Hematopoietic multipotent progenitor cell treated with erythropoietin and hydrocortisone succinate and interleukin-3 and kit ligand, for 6 days (in vitro differentiated cells): ENCODE data around the gene ANG.

Source experiments
- DNase-seq: peaks from one replicate; pipeline ENCODE4 v3.0.0-alpha.2; 2015

ANG gene

DNA sequence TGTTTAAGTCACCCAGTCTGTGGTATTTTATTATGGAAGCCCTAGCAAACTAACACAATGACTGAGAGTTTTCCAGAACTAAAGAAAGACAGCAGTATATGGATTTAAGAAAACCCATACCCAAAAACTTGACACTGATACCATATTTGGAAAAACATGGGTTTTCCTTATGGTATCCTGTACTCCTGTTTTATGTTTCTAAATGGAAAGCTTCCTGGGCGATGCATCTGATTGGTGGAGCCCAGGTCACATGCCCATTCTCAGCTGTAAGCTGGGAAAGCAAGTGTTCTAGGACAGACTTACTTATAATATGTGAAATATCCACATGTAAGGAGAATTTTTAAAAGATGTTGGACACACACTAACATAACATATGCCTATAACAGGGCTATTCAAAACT is 8.7 kb upstream of the ANG start:
- peak; percentile 46 for DNase-seq

DNA sequence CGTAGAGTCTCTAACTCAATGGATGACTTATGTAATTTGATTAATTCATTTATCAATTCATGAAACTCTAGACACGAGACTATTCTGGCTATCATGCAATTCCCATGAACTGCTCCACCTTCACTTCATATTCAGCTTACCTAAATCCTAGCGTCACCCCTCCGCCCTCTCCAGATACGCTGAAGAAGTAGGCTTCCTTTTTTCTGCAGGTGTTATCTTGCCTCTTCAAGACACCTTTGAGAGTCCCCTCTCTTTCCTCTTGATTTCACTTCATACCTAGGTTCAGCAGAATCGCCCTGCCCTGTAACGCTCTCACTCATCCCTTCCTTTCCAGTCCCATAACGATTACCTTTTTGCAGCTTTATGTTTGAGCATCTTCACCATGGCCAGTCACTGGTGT is 8.2 kb upstream of the ANG start:
- no peak for DNase-seq

DNA sequence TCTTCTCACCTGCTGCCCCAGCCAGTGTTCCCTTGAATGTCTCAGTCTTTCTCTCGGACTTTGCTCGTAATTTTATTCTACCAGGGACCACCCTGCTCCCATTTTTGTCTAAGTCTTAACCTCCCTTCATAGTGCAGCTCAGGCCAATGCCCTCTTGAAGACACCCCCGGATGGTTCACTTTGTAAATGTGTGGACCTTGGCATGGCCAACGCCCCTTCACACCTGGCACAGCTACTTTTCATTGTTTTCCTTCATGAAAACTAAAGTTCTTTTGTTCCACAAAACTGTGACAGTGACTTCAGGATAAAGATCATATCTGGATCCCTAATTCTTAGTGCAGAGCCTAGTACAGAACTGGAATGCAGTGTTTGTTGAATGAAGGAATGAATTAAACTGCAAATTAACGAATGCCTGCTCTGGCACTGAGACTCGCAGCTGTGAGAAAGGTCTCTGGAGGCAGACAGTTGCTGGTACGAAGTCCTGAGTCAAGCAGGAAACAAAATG is 7.7 kb upstream of the ANG start:
- no peak for DNase-seq

- DNase-seq: peak; percentile 88
These were observed 7.0 kb upstream of the ANG start for GRCh38 chr14:20681348-20682126.

DNA sequence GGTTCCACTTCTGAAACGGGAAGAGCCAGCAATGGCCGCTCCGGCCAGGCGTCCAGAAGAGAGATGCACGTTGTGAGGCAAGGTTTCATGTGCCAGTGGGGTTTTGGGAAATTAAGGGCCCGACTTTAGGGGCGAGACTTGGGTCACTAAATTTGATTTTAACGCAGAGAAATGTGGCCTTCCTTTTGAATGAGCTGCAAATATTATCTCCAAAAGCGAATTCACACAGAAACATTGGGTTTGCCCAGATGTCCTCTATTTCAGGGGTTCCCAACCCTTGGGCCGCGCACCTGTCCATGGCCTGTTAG is 6.5 kb upstream of the ANG start:
- no peak for DNase-seq

GRCh38 chr14:20682435-20683124 is 6.0 kb upstream of the ANG start:
- peak; percentile 88 for DNase-seq

DNA sequence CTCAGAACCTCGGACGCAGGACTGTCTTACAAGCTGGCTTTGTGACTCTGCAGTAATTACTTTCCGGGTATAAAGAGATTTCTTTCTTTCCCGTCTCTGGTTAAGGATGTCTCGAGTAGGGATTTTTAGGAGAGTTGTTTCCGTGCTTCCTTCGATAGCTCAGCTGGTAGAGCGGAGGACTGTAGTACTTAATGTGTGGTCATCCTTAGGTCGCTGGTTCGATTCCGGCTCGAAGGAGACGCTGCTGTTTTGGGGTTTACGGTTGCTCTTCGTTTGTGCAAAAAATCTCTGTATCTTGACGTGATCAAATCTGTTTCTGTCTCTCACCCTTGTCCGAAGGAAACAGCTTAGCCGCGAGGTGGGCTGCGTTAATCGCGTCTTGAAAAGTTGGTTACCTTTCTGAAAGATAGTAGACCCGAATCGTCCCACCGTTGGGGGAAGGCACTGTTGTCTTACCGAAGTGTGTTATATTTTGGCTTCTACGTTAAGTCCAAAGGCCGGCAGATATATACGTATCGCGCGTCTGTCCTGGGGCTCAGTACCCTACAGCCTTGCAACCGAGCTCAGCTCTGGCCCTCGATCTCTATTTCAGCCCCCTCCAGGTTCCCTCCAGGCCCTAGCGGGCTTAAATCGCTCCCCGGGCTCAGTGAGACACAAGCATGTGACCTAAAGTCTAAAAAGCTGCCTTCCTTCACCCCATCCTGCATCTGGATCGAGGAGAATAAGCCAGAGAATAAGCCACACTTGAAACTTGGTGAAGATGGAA is 5.3 kb upstream of the ANG start:
- DNase-seq: peak; percentile 92

DNA sequence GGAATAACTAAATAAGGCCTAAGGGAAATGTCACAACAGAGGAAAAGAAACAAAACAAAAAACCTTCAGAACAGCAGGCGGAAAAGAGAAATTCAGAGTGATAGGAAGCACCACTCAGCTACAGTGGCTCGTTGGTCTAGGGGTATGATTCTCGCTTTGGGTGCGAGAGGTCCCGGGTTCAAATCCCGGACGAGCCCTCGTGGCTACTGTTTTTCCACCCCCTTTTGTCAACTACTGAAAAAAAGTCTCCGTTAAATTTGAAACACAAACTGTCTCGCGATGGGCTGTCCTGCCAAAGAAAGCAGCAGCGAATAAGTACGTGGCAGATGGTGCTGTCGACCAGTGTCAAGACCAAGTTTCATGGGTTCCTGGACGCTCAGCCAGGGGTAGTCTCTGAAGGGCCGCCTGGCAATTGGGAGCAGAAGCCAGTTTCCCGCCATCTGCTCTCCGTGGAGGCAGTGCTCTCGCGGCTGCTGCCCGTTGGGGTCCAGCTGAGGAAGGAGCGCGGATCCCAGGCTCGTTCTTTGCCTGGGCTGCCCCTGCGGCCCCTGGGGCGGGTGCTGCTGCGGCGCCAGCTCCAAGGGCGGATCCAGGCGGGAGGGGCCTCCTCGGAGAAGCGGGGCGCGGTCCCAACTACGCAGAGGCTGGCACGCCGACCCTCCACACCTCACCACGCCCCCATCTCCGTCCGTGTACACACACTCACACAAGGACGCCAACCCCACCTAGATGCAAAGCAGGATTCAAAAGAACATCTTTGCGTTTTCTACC is 4.5 kb upstream of the ANG start, which contains the start of gene RNASE4:
TSS of gene RNASE4 (plus strand) at position 670 of the 771 bp plus-strand sequence. CDS start 14,812 bp downstream, outside the sequence.
- DNase-seq: peak; percentile 86

DNA sequence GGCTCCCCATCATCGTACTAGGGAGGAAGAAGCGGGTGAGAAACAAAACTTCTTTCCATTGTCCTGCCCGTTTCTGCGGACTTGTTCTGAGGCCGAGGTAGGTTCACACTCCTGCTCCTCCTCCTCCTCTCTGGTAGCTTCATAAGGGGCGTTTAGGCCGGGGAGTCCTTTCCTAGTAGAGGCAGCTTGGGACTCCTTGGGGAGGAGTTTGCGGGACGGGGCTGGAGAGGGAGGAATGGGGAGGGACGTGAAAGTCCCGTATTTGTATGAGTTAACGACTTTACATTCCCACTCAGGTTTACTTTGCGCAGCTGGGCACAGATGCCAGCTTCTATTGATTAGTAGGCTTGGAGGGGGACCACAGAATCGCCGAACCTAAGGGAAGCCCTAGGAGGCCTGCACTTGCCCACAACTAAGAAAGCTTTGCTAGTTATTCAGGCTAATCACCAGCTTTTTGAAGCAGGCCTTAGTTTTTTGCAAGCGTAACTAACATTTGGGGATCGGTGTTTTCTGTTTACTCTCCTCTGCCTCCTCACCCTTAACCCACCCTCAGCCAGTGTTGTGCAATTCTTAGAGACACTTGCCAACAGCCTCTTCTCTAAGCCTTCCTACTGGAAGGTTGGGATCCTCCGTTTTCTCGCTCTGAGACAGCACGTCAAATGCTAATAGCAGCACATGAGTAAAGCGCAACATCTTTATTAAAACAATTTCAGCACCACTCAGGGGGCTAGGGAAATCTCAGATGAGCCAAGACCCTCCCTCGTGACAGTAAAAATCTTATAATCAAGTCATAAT is 3.7 kb upstream of the ANG start:
- DNase-seq: no peak

DNA sequence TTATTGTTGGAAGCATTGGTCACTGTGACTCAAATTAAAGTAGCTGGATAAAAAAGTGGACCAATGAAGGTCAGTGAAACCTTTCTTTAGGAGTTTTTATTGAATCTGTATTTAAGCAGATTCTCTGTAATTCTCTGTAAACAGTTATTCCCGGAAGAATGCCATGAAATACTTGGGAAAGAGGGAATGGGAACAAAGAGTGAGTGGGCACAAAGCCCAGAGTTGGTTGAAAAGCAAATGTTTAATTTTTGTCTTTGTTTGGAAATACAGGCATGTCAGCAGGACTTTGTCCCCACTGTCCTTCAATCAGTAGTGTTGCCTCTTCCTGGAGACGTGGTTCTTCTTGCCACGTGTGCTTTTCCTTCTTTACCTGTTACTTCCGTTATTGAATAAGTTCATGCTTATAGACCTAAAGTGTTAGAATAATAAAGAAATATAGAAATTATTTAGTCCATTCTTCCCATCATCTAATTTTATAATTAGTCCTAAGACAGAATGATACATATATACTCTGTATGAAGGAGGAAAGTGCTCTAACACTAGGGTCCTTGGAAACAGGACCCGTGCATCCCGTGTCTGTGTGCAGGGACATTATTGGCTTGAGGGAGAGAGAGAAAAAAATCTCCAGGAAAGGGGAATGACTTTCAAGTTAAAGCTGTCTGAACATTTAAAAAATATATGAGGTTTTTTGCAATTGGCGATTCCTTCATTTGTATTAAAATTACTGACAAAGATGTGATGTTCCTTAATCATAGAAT is 2.0 kb upstream of the ANG start:
- DNase-seq: no peak

DNA sequence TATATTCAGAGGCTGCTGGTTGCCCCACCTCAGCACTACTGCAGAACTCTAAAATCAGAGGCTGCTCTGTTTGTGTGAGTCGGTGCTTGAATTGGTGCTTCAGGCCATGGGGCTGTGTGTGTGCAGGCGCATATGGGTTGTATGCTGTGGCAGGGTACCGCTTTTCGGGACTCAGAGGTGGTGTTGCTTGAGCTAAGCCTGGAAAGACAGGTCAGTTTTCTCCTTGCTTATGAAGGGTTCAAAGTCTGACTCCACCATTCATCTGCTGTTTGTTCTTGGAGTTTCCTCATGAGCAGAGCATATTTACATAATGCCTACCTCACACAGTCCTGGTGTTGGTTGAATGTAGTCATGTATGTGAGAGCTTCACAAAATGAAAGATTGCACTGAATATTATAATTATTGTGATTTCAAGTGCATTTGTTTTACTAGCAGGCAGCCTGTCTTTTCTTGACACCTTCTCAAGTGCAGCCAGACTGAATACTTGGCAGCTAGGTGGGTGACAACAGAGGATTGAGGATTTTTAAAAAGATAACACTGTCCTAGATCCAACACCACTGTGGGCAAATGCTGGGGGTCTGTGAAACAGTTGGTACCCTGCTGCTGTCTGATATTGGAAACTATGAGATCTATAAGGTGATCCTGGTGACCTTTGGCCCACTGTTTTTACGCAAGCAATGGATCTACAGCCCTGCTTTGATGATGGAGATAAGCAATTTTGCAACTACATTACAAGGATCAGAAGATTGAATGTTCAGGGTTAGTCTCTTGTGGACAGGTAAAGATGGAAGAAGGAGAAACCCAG is 1.0 kb upstream of the ANG start:
- no peak for DNase-seq

- peak; percentile 92 for DNase-seq
These were observed 2.5 kb downstream of the ANG start for GRCh38 chr14:20690848-20691640.

DNA sequence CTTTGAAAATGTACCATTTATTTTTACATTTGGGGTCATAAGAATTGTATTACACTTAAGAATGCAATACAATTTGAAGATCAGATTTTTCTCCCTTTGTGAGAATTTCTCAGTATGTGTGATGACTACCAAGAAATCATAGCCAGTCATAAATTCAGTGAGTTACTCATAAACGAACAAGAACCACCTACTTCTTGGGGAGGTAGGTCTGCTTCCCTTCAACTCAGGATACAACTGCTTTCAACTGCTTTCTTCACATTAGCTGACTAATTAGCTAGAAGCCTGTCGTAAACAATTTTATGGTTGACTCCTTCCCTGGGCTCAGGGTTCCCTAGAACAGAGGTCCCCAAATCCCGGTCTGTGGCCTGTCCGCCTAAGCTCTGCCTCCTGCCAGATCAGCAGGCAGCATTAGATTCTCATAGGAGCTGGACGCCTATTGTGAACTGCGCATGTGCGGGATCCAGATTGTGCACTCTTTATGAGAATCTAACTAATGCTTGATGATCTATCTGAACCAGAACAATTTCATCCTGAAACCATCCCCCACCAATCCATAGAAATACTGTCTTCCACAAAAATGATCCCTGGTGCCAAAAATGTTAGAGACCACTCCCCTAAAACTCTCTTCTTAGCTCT is 3.7 kb downstream of the ANG start:
- DNase-seq: no peak

DNA sequence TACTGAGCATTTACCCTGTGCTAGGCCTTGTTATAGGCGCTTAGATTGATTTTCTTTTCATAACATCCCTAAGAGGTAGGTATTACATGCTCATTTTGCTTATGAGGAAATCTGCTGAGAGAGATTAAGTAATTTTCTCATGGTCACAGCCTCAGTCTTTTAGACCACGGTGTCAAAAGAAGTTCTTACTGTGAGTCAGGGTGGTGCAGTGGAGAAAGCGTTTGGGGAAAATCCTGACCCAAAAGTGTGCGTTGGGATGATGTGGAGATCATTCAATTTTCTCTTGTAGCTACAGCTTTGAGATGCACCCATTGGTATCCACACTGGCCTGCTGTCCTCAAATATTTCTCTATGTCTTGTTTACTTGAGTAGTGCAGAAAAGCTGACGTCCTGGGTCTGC is 8.2 kb downstream of the ANG start:
- no peak for DNase-seq

GRCh38 chr14:20697273-20698017 is 8.9 kb downstream of the ANG start:
- peak; percentile 92 for DNase-seq

DNA sequence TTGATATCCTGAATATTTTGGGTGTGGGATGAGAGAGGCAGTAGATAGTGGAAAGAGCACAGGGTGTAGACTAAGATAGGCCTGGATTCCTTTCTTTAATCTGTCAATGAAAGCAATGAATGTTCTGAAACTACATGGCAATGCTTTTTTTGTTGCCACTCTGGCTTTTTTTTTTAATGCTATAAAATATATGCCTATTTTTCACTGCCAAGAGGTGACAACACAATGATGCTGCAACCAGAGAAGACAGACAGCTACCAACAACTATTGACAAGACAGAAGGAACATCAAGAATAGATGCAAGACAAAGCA is 9.4 kb downstream of the ANG start:
- DNase-seq: no peak

DNA sequence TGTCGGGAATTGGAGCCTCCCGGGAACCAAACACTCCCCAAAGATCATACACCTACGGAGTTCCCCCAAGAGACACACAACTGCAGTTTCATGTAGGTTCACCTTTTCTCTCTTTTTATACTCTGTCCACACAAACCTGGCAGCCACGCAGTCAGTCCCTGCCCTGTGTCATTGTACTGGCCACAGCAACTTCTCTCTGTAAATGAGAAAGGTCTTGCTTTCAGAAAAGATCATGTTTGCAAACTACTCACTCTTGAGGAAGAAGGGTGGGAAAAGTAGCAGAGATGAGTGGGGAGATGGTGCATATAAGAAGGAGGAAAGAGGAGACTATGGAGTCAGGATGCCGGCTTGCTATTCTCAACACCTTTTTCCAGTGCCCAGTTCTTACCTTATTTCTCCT is 10.4 kb downstream of the ANG start:
- DNase-seq: no peak

DNA sequence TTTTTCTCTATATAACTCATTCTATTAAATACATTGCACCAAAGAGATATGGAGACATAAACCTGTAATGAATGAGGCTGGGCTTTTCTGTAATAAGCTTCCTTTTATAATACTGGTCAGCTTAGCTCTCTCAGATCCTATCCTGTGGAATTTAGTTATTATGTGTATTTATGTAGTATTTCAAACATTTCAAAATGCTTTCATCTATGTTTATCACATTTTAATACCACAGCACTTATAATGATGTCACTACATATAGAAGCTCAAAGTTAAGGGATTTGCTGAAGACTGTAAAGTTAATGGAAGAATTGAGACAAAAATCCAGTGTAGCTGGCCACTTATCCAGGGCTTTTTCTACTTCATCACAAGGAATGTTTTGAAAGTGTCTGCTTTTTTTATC is 11.4 kb downstream of the ANG start:
- no peak for DNase-seq
